Posterior cingulate gyrus (tissue), 11 donors: ENCODE results near the gene CASD1.

Experiments
- DNase-seq, 10 donors: peaks; one replicate each; pipeline versions ENCODE4 v3.0.0 to v3.0.0-alpha.2; 2020 to 2021; ENCODE audit warnings: mixed read lengths in 3 of 10
- intact Hi-C: fragments of 100-400 bp; cut with DNase I; formaldehyde crosslinking; loops from one replicate; pipeline ENCODE4 v1.15.1; 2023

CASD1 gene

DNA sequence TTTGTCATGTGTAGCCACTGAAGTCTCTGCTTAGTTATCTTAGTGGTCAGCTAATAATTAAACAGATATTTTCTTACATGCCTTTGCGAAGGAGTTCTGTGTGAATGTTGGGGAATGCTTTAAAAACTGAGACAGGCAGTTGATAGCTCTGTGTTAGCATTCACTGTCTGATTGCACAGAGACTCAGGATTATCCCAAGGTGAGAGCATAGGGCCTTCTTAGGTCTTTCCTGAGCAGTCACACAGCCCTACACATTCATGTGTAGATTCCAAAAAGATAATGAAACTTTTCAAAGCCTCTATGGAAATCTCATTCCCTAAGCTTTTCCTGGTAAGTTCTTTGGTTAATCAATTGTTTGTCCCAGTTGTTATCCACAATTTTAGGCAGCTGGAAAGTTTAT lies 67.7 kb downstream of the CASD1 start:
- no peak for DNase-seq
- intact Hi-C loops, result no loop called here

DNA sequence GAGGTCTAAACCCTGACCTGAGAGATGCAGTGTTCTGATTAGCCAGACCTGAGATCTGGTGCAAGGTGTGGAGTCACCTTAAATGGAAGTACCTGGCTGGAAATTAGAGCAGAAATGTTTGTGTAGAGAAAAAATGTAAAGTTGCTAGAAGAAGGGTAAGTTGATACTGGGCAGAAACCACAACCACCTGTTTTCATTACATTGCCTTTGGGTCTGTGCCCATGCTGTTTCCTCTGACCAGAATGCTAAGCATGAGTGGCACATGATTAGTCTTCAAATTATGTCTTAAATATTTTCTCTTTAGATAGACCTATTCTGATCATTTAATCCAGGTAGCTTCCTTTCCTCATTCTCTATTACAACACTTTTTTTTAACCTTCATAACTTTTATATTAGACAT lies 69.0 kb downstream of the CASD1 start:
- intact Hi-C loops, result no loop called here

DNA sequence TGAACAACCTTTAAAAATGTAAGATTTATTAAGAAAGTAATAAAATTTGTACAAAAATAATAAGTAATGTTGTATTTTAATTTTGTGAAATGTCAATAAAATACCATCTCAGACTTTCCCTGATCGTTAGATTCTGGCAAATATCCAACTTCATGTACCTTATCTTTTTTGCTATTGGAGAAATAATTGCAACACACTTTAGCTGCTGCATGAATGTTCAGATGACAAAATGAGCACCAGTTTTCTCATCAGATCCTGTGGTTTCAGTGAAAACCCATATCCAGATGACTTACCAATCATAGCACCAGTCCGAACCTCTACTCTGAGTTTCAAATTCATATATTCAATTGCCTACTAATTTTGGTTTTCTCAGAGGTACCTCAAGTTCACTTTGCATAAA lies 69.9 kb downstream of the CASD1 start:
- DNase-seq, result no peak
- intact Hi-C loops, result no loop called here

More for the DNA sequence above, 69.0 kb downstream of the CASD1 start:
- DNase-seq, result no peak

DNA sequence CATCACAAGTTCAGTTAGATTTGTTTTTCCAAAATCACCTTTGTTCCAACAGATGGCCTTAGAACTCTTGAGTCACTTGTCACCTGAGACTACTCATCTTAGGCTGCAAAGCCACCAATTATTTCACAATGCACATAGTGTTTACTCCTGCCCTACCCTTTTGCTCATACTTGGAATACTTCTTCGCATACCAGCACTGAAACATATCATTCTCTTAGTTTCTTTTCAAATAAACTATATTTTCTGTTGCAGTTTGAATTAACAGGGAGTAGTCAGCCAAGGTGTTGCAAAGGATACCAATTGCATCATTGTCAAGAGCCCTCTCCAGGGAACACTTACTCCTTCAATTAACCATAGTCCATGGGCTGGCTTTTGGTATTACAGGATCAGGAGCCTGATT lies 71.0 kb downstream of the CASD1 start:
- no peak for DNase-seq

DNA sequence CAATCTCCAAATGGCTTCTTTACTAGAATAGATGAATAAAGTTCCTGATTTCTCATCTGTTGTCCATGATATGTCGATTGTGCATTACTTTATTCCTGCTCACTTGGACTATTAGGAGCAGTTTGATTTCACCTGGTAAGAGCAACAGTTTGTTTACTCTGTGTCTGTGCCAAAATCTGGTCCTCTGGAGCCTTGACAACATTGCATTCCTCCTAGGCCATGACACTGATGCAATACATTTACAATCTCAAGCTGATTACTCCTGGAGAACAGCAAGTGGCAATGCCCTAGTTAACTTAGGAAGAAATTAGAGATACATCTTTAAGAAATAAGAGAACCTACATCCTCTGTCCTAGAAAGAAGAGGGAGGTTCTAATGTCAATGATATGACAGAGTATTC lies 74.5 kb downstream of the CASD1 start:
- intact Hi-C loops, result no loop called here

More for the DNA sequence above, 71.0 kb downstream of the CASD1 start:
- intact Hi-C loops, result no loop called here

DNA sequence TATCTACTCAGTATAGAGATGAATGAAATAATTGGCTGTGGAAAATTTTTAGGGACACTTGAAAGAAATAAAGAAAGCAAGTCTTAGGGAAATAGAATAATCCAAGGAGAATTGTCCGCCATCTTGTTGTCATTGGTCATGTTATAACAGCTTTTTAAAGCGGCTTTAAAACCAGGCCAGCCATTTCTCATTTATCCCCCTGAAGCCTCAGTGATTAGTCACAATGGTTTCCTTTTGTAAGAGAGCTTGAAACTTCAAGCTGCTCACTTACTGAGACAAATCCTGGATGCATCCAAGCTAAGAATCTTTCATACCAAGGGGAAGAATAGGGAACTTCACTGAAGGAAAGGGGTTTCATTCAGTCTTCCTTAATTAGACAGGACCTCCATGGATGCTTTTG lies 78.5 kb downstream of the CASD1 start:
- intact Hi-C loops, result no loop called here
- no peak for DNase-seq

More for the DNA sequence above, 74.5 kb downstream of the CASD1 start:
- no peak for DNase-seq

DNA sequence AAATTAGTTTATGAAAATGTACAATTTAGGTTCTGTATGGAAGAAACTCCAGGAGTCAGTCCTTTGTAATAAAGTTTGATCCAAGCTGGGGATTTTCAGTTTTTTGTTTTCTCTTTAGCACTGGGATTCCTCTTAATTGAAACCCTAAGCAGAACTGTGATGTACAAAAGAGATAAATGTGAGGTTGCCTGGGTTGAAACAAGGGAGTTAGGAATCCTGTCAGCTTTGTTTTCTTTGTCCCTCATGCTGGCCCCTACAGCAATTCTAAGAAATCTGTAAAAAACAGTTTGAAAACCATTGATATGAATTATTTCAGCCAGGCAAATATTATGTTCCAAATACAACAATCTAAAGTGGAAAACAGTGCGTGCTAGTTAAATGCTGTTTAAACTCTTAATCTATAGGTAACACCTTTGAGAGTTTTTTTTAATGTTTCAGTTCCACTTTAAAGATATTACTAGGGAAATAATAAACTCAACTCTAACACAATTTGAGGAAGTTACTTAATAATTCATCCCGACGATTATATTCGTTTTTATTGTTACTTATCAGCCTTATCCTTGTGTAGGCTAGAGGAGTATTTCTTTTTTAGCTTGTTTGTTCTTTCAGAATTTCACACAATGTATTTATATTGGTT lies 81.0 kb downstream of the CASD1 start:
- DNase-seq, result no peak

DNA sequence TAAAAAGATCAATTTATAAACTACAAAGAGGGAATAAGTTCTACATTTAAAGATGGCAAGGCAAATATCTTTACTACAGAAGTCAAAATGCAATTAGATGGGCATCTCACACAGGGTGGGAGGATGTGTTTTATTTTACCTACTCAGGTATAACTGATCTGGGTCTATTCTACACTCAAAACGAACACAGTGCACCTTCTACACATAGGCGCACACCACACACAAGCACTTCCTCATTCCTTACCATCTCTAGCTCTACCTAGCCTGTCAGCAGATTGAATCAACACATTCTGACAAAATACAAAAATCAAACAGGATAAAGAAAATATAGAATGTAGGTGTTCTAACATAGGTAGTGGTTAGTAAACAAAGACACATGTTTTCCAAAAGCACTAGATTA lies 81.6 kb downstream of the CASD1 start:
- intact Hi-C loops, result no loop called here
- DNase-seq, result no peak

More for the DNA sequence above, 81.0 kb downstream of the CASD1 start:
- intact Hi-C loops, result no loop called here

DNA sequence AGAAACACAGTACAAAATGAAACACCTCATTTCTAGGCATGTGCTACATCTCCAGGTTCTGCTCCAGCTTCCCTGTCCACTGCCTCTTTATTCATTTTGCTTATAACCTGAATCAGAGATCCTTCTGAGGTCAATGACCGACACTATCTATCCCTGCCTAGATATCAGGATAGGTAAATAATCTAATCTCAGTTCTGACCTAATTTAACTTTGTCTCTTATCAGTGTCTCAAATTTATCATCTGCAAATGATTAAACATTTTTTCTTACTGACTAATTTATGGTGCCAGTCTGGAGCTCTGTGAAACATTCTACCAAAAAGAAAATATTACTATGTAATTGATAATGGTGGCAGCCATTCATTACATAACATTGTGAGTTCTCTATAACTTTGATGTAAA lies 85.3 kb downstream of the CASD1 start:
- intact Hi-C loops, result no loop called here
- DNase-seq, result no peak

DNA sequence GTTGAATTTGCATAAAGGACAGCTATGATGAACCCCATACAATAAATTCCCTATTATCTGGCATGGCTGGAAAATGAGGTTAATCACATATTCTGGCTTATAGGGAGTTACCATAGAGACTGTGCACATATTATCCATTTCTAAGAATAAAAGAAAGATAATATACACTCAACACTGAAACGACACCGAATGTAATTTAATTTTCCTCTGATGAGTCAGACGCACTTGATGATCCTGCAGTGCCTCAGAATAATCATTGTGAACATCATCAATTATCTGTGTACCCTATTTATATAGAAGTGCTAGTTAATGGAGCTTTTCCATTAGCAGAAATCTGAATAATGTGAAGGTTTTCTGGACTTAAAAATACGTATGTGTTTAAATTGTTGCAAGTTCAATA lies 86.1 kb downstream of the CASD1 start:
- intact Hi-C loops, result no loop called here
- no peak for DNase-seq

DNA sequence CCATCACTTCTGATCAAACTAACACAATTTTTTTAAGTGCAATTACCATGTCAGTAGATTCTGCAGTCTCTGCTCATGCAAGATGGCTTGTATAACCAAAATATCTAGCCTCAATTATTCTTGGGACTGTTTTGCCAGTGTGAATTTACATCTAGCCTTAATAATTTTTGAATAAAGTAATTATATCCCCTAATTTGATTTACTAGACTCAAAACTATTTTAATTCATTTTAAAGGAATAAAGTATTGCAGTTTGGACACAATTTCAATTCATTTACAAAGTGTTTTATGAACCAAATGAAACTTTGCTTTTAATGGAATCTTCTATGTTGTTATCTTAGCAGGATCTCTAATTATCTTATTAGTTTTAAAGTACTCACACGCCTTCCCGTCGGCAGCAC lies 90.7 kb downstream of the CASD1 start:
- DNase-seq, result no peak
- intact Hi-C loops, result no loop called here

DNA sequence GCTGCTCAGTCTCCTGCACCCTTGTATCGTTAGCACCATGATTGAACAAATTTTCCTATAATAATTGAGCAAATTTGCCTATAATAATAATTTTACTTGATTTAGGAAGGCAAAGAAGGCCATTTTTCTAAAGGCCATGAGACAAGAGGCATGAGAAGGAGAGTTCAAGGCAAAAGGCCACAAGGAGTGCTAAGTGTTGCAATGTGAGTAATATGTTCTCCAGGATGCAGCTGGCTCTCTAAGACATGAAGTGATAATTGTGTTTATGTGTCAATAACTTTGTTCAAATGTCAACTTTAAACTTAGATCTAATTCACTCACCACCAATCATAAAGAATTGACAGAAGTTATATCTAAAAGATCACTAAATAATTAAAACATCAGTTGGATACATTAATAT lies 92.6 kb downstream of the CASD1 start:
- intact Hi-C loops, result no loop called here
- no peak for DNase-seq

DNA sequence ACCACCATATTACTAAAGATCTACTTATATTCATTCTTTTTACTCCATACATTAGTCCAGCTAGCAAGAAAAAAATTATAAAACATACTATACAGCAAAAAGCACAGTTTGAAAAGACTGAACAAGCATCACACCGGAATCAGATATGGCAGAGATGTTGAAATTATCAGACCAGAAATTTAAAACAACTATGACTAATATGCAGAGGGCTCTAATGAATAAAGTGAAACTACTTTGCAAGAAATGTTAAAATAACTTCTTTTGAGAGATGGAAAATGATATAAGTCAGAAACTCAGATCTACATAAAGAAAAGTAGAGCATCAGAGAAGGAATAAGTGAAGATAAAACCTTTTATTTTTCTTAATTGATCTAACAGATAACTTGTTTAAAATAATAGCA lies 95.4 kb downstream of the CASD1 start:
- no peak for DNase-seq
- intact Hi-C loops, result no loop called here
